GM23248 (cell line): ENCODE results near the gene MLLT6. TPM values are rescaled to one million over a fixed set of nuclear protein-coding genes. Genes with fewer than 3 reads are reported as not detected.

Source experiments
- DNase-seq: peaks from one replicate; pipeline ENCODE4 v3.0.0-alpha.2; 2015
- H2AFZ ChIP-seq: fragments of 200-600 bp; sonication (generic); 2 replicates; pipeline ENCODE4 v1.6.1; 2016; ENCODE audit warnings: antibody characterized with exemption
- H3F3A ChIP-seq: fragments of 200-600 bp; sonication (generic); 2 replicates; pipeline ENCODE4 v1.6.1; 2016; ENCODE audit warnings: mild to moderate bottlenecking, antibody characterized with exemption, mixed run types; ENCODE audit not compliant: insufficient read depth
- H3K27ac ChIP-seq: fragments of 200-600 bp; sonication (generic); 2 replicates; pipeline ENCODE4 v1.5.1; 2016; ENCODE audit warnings: mild to moderate bottlenecking
- H3K27me3 ChIP-seq: fragments of 200-600 bp; sonication (generic); replicated peaks from 2 replicates; pipeline ENCODE4 v1.6.1; 2016; ENCODE audit warnings: mild to moderate bottlenecking; ENCODE audit not compliant: insufficient read depth
- H3K36me3 ChIP-seq: fragments of 200-600 bp; sonication (generic); 2 replicates; pipeline ENCODE4 v1.6.1; 2016; ENCODE audit warnings: low read depth, mild to moderate bottlenecking
- H3K4me1 ChIP-seq: fragments of 200-600 bp; sonication (generic); 2 replicates; pipeline ENCODE4 v1.6.1; 2016; ENCODE audit warnings: mild to moderate bottlenecking; ENCODE audit not compliant: insufficient read depth
- H3K4me2 ChIP-seq: fragments of 200-600 bp; sonication (generic); one replicate; pipeline ENCODE4 v1.6.1; 2016; ENCODE audit warnings: mild to moderate bottlenecking; ENCODE audit not compliant: unreplicated experiment
- H3K4me3 ChIP-seq: fragments of 200-600 bp; sonication (generic); 2 replicates; pipeline ENCODE4 v1.5.1; 2016; ENCODE audit warnings: mild to moderate bottlenecking
- H3K79me2 ChIP-seq: fragments of 200-600 bp; sonication (generic); 2 replicates; pipeline ENCODE4 v1.6.1; 2016; ENCODE audit warnings: mild to moderate bottlenecking; ENCODE audit not compliant: insufficient read depth
- H3K9ac ChIP-seq: fragments of 200-600 bp; sonication (generic); 2 replicates; pipeline ENCODE4 v1.6.1; 2016; ENCODE audit warnings: mild to moderate bottlenecking
- H3K9me2 ChIP-seq: fragments of 200-600 bp; sonication (generic); 2 replicates; pipeline ENCODE4 v1.6.1; 2016; ENCODE audit warnings: mixed run types, mild to moderate bottlenecking, moderate library complexity; ENCODE audit not compliant: insufficient read depth
- H3K9me3 ChIP-seq: fragments of 200-600 bp; sonication (generic); one replicate; pipeline ENCODE4 v1.6.1; 2017; ENCODE audit warnings: low read depth
- H4K20me1 ChIP-seq: fragments of 200-600 bp; sonication (generic); 2 replicates; pipeline ENCODE4 v1.6.0; 2016; ENCODE audit not compliant: insufficient read depth
- EZH2 ChIP-seq: fragments of 200-600 bp; sonication (generic); IDR thresholded peaks from 2 replicates; pipeline ENCODE4 v1.6.1; 2018; ENCODE audit warnings: antibody characterized with exemption, mild to moderate bottlenecking; ENCODE audit not compliant: insufficient read depth, poor library complexity, severe bottlenecking
- EZH2phosphoT487 ChIP-seq: fragments of 200-600 bp; sonication (generic); IDR thresholded peaks from 2 replicates; pipeline ENCODE4 v1.6.1; 2018; ENCODE audit warnings: antibody characterized with exemption, moderate library complexity, mild to moderate bottlenecking, low read depth; ENCODE audit not compliant: insufficient read depth
- WGBS, 2 experiments: methylation state at CpG; one replicate each; pipeline ENCODE4 v1.1.6; 2015 to 2017; ENCODE audit warnings: low lambda C conversion rate in 2 of 2, low coverage in 1 of 2; ENCODE audit errors: missing lambda C conversion rate in 2 of 2; 5-methylcytosine and 5-hydroxymethylcytosine counted together
- in situ Hi-C: fragments of 300-500 bp; cut with MboI; formaldehyde crosslinking; loops from 2 replicates; pipeline ENCODE4 v1.15.0; 2020
- polyA plus RNA-seq: library from polyadenylated mRNA; unstranded; fragments of >200 nt; fragmentation: Nextera tagmentation; extraction: Ambion mirVana; gene quantifications from 2 replicates; pipeline ENCODE4 v1.2.1, GENCODE V29; 2016
- total RNA-seq: library from RNA; depleted of rRNA; stranded (reverse); fragments of >200 nt; shearing (Covaris generic); gene quantifications from 2 replicates; pipeline ENCODE4 v1.2.3, GENCODE V29; 2014

Gene MLLT6
- total and polyA plus RNA-seq, 2 experiments from 2014 or later = 3.1 to 18.9 TPM

DNA sequence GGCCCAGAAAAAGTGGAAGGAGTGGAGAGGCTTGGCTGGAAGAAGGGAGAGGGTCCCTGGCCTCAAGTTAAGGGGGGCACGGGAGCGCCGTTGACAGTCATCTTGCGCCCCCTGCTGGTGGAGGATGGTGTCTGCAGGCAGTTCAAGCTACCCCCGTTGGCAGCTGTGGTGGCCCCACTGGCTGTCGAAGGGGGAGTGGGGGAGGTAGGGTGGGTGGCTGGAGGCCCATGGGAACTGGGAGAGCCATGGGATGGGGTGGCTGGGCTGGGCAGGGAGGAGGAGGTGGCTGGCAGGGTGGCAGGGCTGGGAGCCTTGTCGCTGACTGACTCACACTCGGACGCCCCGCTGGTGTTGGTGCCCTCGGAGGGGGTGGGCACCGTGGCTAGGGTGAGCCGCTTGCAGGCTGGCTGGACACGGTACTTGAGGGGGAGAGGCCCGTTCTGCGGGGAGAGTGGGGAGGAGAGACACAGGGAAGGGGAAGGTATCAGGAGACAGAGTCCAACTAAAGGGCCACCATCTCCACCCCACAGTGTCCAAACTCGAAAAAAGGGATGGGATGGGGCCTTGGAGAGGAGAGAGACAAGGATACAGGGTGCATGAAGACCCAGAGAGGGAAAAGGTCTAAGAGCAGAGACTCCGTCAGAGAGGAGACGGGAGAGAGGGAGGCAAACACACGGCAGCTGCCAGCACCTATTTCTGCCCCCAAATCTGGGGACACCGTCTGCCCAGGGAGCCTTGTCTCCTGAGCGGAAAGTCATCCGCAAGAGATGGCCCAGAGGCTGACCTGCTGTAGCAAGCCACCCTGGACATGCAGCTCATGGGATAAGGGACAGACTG lies 30.3 kb downstream of the MLLT6 start:
- Histone ChIP-seq H3K27me3 (no peaks in the 10 kb centered on the region), H3F3A (peaks cover 21% of the 10 kb centered on the region; the same call in 1 of the 2 replicates), H3K4me1 (peaks cover 17% of the 10 kb centered on the region; the same call in 1 of the 2 replicates), H3K4me2 (no peak overlapping the region), H3K9ac (no peak overlapping the region), H2AFZ (no peak overlapping the region), H3K9me2 (no peaks in the 10 kb centered on the region), H3K79me2 (peaks cover 30% of the 10 kb centered on the region), H3K36me3 (peaks cover 9% of the 10 kb centered on the region; the same call in 1 of the 2 replicates), H3K9me3 (no peaks in the 10 kb centered on the region), H4K20me1 (no peaks in the 10 kb centered on the region), H3K27ac (no peak overlapping the region), H3K4me3 (no peak overlapping the region)
- in situ Hi-C loops = no loop called here
- peak; percentile 50 for DNase-seq
- WGBS, 2 experiments = 40 to 44% methylated on average over 16 to 23 of the region's 23 CpGs
- TF ChIP-seq EZH2 (no peak), EZH2phosphoT487 (no peak)

DNA sequence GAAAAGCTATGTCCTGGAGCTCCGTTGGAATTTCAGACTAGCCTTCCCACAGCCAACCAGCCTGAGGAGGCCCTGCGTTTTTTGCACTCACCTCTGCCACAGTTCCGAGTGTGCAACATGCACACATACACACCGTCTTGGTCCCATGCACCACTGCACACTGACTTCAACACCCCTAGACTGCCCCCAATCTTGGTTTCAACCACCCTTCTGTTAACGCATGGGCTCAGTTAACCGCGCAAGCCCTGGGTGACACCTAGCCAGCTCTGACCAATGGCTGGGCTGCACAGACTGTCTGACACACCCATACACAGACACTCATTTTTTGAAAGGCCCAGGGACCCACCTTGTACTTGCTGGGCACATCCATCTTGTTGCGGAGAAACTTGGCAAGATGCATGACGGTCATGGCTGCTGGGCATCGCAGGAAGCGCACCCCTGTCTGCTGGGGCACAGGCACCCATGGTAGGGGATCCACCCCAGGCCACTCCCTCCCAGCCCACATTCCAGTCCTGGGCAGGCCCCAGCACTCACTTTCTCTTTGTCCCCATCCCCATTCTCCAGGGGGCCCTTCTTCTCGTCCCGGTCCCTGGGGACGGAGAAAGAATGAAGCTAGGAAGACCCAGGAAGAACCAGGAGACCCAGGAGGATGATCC lies 33.1 kb downstream of the MLLT6 start:
- no peak overlapping the region for H3K4me3 ChIP-seq
- peaks cover 15% of the 10 kb centered on the region for H3K4me1 ChIP-seq
- no peak overlapping the region for H3K9ac ChIP-seq
- peaks cover 29% of the 10 kb centered on the region; the same call in 1 of the 2 replicates for H3F3A ChIP-seq
- no peak overlapping the region for H2AFZ ChIP-seq
- DNase-seq = no peak
- no peak for TF ChIP-seq EZH2
- TF ChIP-seq EZH2phosphoT487 = no peak
- peaks cover 48% of the 10 kb centered on the region for H3K79me2 ChIP-seq
- H3K4me2 ChIP-seq = no peak overlapping the region
- H3K36me3 ChIP-seq = peaks cover 9% of the 10 kb centered on the region; the same call in 1 of the 2 replicates
- H3K9me3 ChIP-seq = no peaks in the 10 kb centered on the region
- in situ Hi-C loops = no loop called here
- H3K27ac ChIP-seq = no peak overlapping the region
- 95 to 96% methylated on average over 14 of the region's 14 CpGs for WGBS, 2 experiments
- no peaks in the 10 kb centered on the region for H4K20me1 ChIP-seq
- H3K9me2 ChIP-seq = no peaks in the 10 kb centered on the region
- H3K27me3 ChIP-seq = no peaks in the 10 kb centered on the region

DNA sequence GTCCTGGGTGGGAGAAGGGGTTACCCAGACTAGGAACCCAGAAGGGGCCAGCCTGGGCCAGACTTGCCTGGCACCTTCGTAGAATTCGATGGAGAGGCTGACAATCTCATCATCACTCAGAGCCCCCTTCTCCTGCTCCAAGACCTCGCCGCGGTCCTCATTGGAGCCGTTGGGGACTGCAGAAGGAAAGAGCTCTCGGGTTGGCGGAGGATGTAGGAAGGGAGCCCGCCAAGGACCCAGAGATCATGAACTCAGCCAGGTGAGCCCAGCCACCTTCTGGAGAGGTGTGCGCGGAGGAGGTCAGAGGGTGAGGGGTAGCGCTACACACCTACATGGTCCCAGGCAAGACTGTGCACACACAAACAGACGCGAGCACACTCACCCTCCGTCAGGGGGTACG lies 33.6 kb downstream of the MLLT6 start:
- Histone ChIP-seq H3K27ac (no peak overlapping the region), H3K79me2 (peaks cover 54% of the 10 kb centered on the region), H3K4me3 (no peak overlapping the region), H3F3A (peaks cover 29% of the 10 kb centered on the region; the same call in 1 of the 2 replicates), H3K27me3 (no peaks in the 10 kb centered on the region), H3K4me1 (peaks cover 15% of the 10 kb centered on the region), H4K20me1 (no peaks in the 10 kb centered on the region), H3K36me3 (peaks cover 9% of the 10 kb centered on the region; the same call in 1 of the 2 replicates), H3K9me2 (no peaks in the 10 kb centered on the region), H2AFZ (no peak overlapping the region), H3K9me3 (no peaks in the 10 kb centered on the region), H3K4me2 (no peak overlapping the region), H3K9ac (no peak overlapping the region)
- 98% methylated on average over 16 of the region's 16 CpGs for WGBS, 2 experiments
- no peak for DNase-seq
- TF ChIP-seq EZH2phosphoT487 = no peak
- in situ Hi-C loops = no loop called here

DNA sequence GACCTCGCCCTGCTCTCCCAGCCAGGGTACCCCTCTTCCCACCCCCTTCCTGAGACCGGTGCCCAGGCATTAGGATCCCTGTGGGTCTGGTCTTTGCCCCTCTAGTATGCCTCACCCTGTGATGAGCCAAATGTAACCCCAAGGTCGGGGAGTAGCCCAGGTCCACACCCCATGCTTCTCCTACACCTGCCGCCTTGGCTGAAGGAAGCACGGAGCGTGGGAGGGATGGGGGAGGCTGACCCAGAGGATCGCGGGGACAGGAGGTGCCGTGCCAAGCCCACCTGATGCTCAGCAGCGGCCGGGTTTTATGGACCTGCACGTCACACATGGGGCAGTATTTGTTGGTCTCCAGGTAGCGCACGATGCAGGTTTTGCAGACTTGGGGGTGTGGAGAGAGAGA lies 34.2 kb downstream of the MLLT6 start:
- in situ Hi-C loops = no loop called here
- Histone ChIP-seq H3K36me3 (peaks cover 9% of the 10 kb centered on the region; the same call in 1 of the 2 replicates), H3K27me3 (no peaks in the 10 kb centered on the region), H4K20me1 (no peaks in the 10 kb centered on the region), H3K9ac (no peak overlapping the region), H3K9me3 (no peaks in the 10 kb centered on the region), H3K27ac (no peak overlapping the region), H2AFZ (no peak overlapping the region), H3K4me3 (no peak overlapping the region), H3F3A (peaks cover 24% of the 10 kb centered on the region; the same call in 1 of the 2 replicates), H3K79me2 (peaks cover 60% of the 10 kb centered on the region), H3K4me2 (no peak overlapping the region), H3K4me1 (peaks cover 15% of the 10 kb centered on the region), H3K9me2 (no peaks in the 10 kb centered on the region)
- 96% methylated on average over 14 of the region's 14 CpGs for WGBS, 2 experiments
- no peak for TF ChIP-seq EZH2phosphoT487
- TF ChIP-seq EZH2 = no peak
- DNase-seq = no peak
